Mesenchymal stem cell (in vitro differentiated cells and primary cell): ENCODE measurements around the gene CHST15.

Source experiments
- DNase-seq: peaks from one replicate; pipeline ENCODE4 v3.0.0-alpha.2; 2013
- H2AFZ ChIP-seq: one replicate; pipeline ENCODE4 v1.6.1; 2013; ENCODE audit warnings: low read depth, mild to moderate bottlenecking, control low read depth, inconsistent platforms, low read length, moderate library complexity
- H2AK5ac ChIP-seq: 2 replicates; pipeline ENCODE4 v1.6.1; 2013; ENCODE audit warnings: low read length, moderate library complexity, mild to moderate bottlenecking, inconsistent platforms; ENCODE audit not compliant: severe bottlenecking
- H2BK120ac ChIP-seq: one replicate; pipeline ENCODE4 v1.6.1; 2013; ENCODE audit warnings: low read depth, mild to moderate bottlenecking, inconsistent platforms, low read length, moderate library complexity
- H2BK12ac ChIP-seq, 2 experiments: one replicate each; pipeline ENCODE4 v1.6.1; 2013; ENCODE audit warnings: inconsistent platforms in 2 of 2, low read length in 2 of 2, mild to moderate bottlenecking in 2 of 2, moderate library complexity in 2 of 2, control low read depth in 1 of 2
- H2BK15ac ChIP-seq: one replicate; pipeline ENCODE4 v1.6.1; 2013; ENCODE audit warnings: mild to moderate bottlenecking, low read depth, inconsistent platforms; ENCODE audit not compliant: poor library complexity, severe bottlenecking
- H2BK5ac ChIP-seq: 2 replicates; pipeline ENCODE4 v1.6.1; 2013; ENCODE audit warnings: low read depth, mild to moderate bottlenecking, low read length, control low read depth, inconsistent platforms; ENCODE audit not compliant: poor library complexity, severe bottlenecking
- H3K14ac ChIP-seq, 2 experiments: one replicate each; pipeline ENCODE4 v1.6.1; 2013; ENCODE audit warnings: inconsistent platforms in 2 of 2, low read length in 2 of 2, control low read depth in 1 of 2, mild to moderate bottlenecking in 1 of 2, moderate library complexity in 1 of 2
- H3K18ac ChIP-seq, 2 experiments: one replicate each; pipeline ENCODE4 v1.6.1; 2013; ENCODE audit warnings: inconsistent platforms in 2 of 2, low read length in 2 of 2, control low read depth in 1 of 2, low read depth in 1 of 2, mild to moderate bottlenecking in 1 of 2
- H3K23ac ChIP-seq, 2 experiments: one replicate each; pipeline ENCODE4 v1.6.1; 2013; ENCODE audit warnings: inconsistent platforms in 2 of 2, low read length in 2 of 2, mild to moderate bottlenecking in 2 of 2, moderate library complexity in 2 of 2, control low read depth in 1 of 2
- H3K27ac ChIP-seq: 2 replicates; pipeline ENCODE4 v1.5.1; 2013; ENCODE audit warnings: mild to moderate bottlenecking, moderate library complexity, low read length, control low read depth, inconsistent platforms; ENCODE audit not compliant: poor library complexity, severe bottlenecking
- H3K27me3 ChIP-seq, 2 experiments: 2 replicates each; pipeline versions ENCODE4 v1.6.1 to v1.7.0; 2013; ENCODE audit warnings: low read length in 2 of 2, mild to moderate bottlenecking in 2 of 2, moderate library complexity in 2 of 2, control low read depth in 1 of 2, inconsistent platforms in 1 of 2; ENCODE audit not compliant: control insufficient read depth in 1 of 2, insufficient read depth in 1 of 2
- H3K36me3 ChIP-seq, 2 experiments: 2 replicates each; pipeline versions ENCODE4 v1.6.1 to v1.7.0; 2013; ENCODE audit warnings: low read length in 2 of 2, control low read depth in 1 of 2, inconsistent platforms in 1 of 2, low read depth in 1 of 2, mild to moderate bottlenecking in 1 of 2; ENCODE audit not compliant: insufficient read depth in 2 of 2, control insufficient read depth in 1 of 2
- H3K4ac ChIP-seq, 2 experiments: one replicate each; pipeline ENCODE4 v1.6.1; 2013; ENCODE audit warnings: inconsistent platforms in 2 of 2, low read length in 2 of 2, mild to moderate bottlenecking in 2 of 2, moderate library complexity in 2 of 2, control low read depth in 1 of 2, low read depth in 1 of 2
- H3K4me1 ChIP-seq: 2 replicates; pipeline ENCODE4 v1.6.1; 2013; ENCODE audit warnings: low read depth, low read length, control low read depth; ENCODE audit not compliant: control insufficient read depth, insufficient read depth
- H3K4me2 ChIP-seq: 2 replicates; pipeline ENCODE4 v1.6.1; 2013; ENCODE audit warnings: low read length, mild to moderate bottlenecking, inconsistent platforms; ENCODE audit not compliant: poor library complexity, severe bottlenecking
- H3K4me3 ChIP-seq, 2 experiments: 2 replicates each; pipeline versions ENCODE4 v1.5.1 to v1.7.0; 2013; ENCODE audit warnings: low read length in 2 of 2, mild to moderate bottlenecking in 2 of 2, control low read depth in 1 of 2, low read depth in 1 of 2; ENCODE audit not compliant: insufficient read depth in 1 of 2
- H3K79me1 ChIP-seq: replicated peaks from 2 replicates; pipeline ENCODE4 v1.6.1; 2013; ENCODE audit warnings: mild to moderate bottlenecking, control low read depth, low read length, inconsistent platforms; ENCODE audit not compliant: poor library complexity, severe bottlenecking
- H3K9ac ChIP-seq: 2 replicates; pipeline ENCODE4 v1.7.0; 2013; ENCODE audit warnings: mild to moderate bottlenecking, low read length, moderate library complexity
- H3K9me3 ChIP-seq: 2 replicates; pipeline ENCODE4 v1.7.0; 2013; ENCODE audit warnings: mild to moderate bottlenecking, low read length; ENCODE audit not compliant: control insufficient read depth
- H4K8ac ChIP-seq: one replicate; pipeline ENCODE4 v1.6.1; 2013; ENCODE audit warnings: inconsistent platforms, mild to moderate bottlenecking, low read length, moderate library complexity
- H4K91ac ChIP-seq: one replicate; pipeline ENCODE4 v1.6.1; 2013; ENCODE audit warnings: mild to moderate bottlenecking, low read length, inconsistent platforms
- WGBS: methylation state at CpG from one replicate; pipeline ENCODE4 v1.1.7; 2013; ENCODE audit warnings: mixed read lengths; 5-methylcytosine and 5-hydroxymethylcytosine counted together

Gene CHST15

GRCh38 chr10:124086097-124086710 lies 7.2 kb downstream of the CHST15 start:
- peaks cover 0 to 17% of the 10 kb centered on the region in 2 experiments for H3K36me3 ChIP-seq
- H2BK12ac ChIP-seq: peak overlapping the region in 1 of 2 experiments; percentile 40
- H4K8ac ChIP-seq: no peak overlapping the region
- no peak overlapping the region for H3K14ac ChIP-seq
- H3K18ac ChIP-seq: no peak overlapping the region
- no peak overlapping the region for H2BK15ac ChIP-seq
- H3K23ac ChIP-seq: no peak overlapping the region
- H3K4me3 ChIP-seq: peak overlapping the region in 1 of 2 experiments; percentile 24
- H2BK5ac ChIP-seq: no peak overlapping the region
- no peaks in the 10 kb centered on the region for H3K9me3 ChIP-seq
- H3K27ac ChIP-seq: no peak overlapping the region
- H3K27me3 ChIP-seq: no peaks in the 10 kb centered on the region
- WGBS: 94% methylated on average over 14 of the region's 14 CpGs
- no peak overlapping the region for H2AK5ac ChIP-seq
- no peak for DNase-seq
- H3K9ac ChIP-seq: no peak overlapping the region
- H3K4me2 ChIP-seq: no peak overlapping the region
- H3K79me1 ChIP-seq: peaks cover 41% of the 10 kb centered on the region
- H2BK120ac ChIP-seq: no peak overlapping the region
- peaks cover 29% of the 10 kb centered on the region for H3K4me1 ChIP-seq
- H2AFZ ChIP-seq: no peak overlapping the region
- no peak overlapping the region for H3K4ac ChIP-seq
- H4K91ac ChIP-seq: no peak overlapping the region

DNA sequence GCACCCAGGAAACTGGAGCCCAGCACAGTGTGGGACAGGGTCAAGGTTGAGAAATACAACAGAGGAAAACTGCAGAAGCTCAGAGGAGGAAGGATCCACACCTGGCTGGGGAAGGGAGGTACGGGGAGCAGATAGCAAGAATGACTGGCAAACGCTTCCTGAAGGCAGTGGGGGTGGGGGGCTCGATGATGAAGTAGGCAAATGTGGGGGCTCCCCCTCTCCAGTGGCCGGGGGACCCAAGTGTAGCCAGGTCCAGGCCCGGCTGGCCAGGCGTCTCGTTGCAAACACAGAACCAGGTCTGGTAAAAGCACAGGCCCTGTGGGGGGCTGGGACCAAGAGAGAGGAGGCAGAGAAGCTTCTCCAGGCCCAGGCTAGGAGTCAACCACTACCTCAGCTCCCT lies 7.7 kb downstream of the CHST15 start:
- Histone ChIP-seq H3K4ac (no peak overlapping the region), H3K18ac (no peak overlapping the region), H3K9me3 (no peaks in the 10 kb centered on the region), H3K79me1 (peaks cover 43% of the 10 kb centered on the region), H3K14ac (no peak overlapping the region), H3K27ac (no peak overlapping the region), H3K23ac (no peak overlapping the region), H2AFZ (no peak overlapping the region), H2AK5ac (no peak overlapping the region), H3K27me3 (no peaks in the 10 kb centered on the region), H4K8ac (no peak overlapping the region), H4K91ac (no peak overlapping the region), H2BK5ac (no peak overlapping the region), H3K9ac (no peak overlapping the region), H2BK120ac (no peak overlapping the region), H3K4me1 (peaks cover 26% of the 10 kb centered on the region), H3K4me3 (no peak overlapping the region), H3K4me2 (no peak overlapping the region), H3K36me3 (peaks cover 0 to 17% of the 10 kb centered on the region in 2 experiments), H2BK15ac (no peak overlapping the region), H2BK12ac (no peak overlapping the region)
- no peak for DNase-seq
- WGBS: 88% methylated on average over 7 of the region's 7 CpGs

- Histone ChIP-seq H2AK5ac (no peak overlapping the region), H3K4me2 (no peak overlapping the region), H3K79me1 (peaks cover 46% of the 10 kb centered on the region), H3K9ac (no peak overlapping the region), H3K9me3 (no peaks in the 10 kb centered on the region), H2BK15ac (no peak overlapping the region), H3K27ac (no peak overlapping the region), H3K23ac (no peak overlapping the region), H2AFZ (no peak overlapping the region), H2BK120ac (no peak overlapping the region), H4K8ac (no peak overlapping the region), H3K18ac (peak overlapping the region in 1 of 2 experiments; percentile 63), H3K27me3 (no peaks in the 10 kb centered on the region), H3K4me3 (no peak overlapping the region), H3K14ac (no peak overlapping the region), H3K4me1 (peaks cover 28% of the 10 kb centered on the region), H3K36me3 (peaks cover 0 to 20% of the 10 kb centered on the region in 2 experiments), H2BK12ac (no peak overlapping the region), H3K4ac (no peak overlapping the region), H4K91ac (no peak overlapping the region), H2BK5ac (no peak overlapping the region)
- no peak for DNase-seq
- 75% methylated on average over 8 of the region's 9 CpGs for WGBS
These were observed 8.7 kb downstream of the CHST15 start for GRCh38 chr10:124084708-124085107.

DNA sequence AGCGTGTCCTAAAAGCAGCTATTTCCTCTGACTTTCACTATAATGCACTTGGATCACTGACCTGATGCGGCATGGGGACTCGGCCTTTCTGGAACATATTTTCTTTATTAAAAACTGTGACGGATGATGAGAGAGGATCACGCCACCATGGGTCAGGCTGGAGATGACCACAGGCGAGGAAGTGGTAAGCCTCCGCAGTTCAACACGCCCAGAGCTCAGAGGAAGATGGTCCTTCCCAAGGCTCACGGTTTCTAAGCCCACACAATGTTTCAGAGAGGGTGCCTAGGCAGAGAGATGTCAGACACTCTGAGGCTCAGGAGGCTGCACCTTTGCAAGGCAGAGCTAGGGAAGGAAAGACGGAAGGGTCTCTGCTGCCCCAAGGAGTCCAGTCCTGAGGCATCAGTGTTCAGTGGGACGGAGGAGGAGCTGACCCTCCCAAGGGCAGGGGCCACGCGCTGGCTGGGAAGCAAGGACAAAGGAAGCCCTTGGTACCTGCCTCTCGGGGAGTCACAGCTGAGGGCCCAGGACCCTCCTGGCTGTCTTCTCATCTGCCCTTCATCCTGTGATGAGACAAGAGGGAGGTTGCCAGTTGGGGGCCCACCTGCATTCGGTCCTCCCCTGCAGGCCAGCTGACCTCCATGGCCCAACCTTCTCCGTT lies 9.5 kb downstream of the CHST15 start:
- WGBS: 92% methylated on average over 16 of the region's 16 CpGs

More for the DNA sequence above, 9.5 kb downstream of the CHST15 start:
- H2BK15ac ChIP-seq: no peak overlapping the region
- no peak overlapping the region for H2BK5ac ChIP-seq
- no peaks in the 10 kb centered on the region for H3K9me3 ChIP-seq
- H3K27ac ChIP-seq: no peak overlapping the region
- H4K91ac ChIP-seq: peak overlapping the region; percentile 45
- peaks cover 45% of the 10 kb centered on the region for H3K79me1 ChIP-seq
- H2AFZ ChIP-seq: no peak overlapping the region
- H3K4me2 ChIP-seq: no peak overlapping the region
- H3K4ac ChIP-seq: no peak overlapping the region
- H3K9ac ChIP-seq: no peak overlapping the region
- no peaks in the 10 kb centered on the region for H3K27me3 ChIP-seq
- H3K4me1 ChIP-seq: peaks cover 21% of the 10 kb centered on the region
- H3K36me3 ChIP-seq: peaks cover 0 to 23% of the 10 kb centered on the region in 2 experiments
- no peak overlapping the region for H2AK5ac ChIP-seq
- no peak overlapping the region for H3K23ac ChIP-seq
- H3K4me3 ChIP-seq: no peak overlapping the region
- no peak overlapping the region for H2BK12ac ChIP-seq
- H4K8ac ChIP-seq: peak overlapping the region; percentile 54
- H2BK120ac ChIP-seq: no peak overlapping the region
- H3K18ac ChIP-seq: no peak overlapping the region
- DNase-seq: no peak
- H3K14ac ChIP-seq: no peak overlapping the region
